Mucosa of gallbladder (tissue), 1 donor: ENCODE results near the gene PPIL1. TPM values are rescaled to one million over a fixed set of nuclear protein-coding genes. Genes with fewer than 3 reads are reported as not detected.
"Not testable (repeated sequence)": the region's sequence is repeated elsewhere in the genome, so short reads cannot be mapped to it uniquely, and the experiment has no call there.

ENCODE experiments used
- DNase-seq: peaks from one replicate; pipeline ENCODE4 v3.0.0-alpha.2; 2020; ENCODE audit warnings: low spot score
- total RNA-seq: library from RNA; stranded (reverse); gene quantifications from one replicate; pipeline ENCODE4 v1.2.1, GENCODE V29; 2021
- donor health status: DM: no; HTN: no; CAD: no.

The PPIL1 gene
- total RNA-seq, 1 donor from 2014 or later, result 16.0 TPM

- DNase-seq, result no peak
These were observed 57.3 kb downstream of the PPIL1 start for GRCh38 chr6:36817176-36817817.

GRCh38 chr6:36815962-36816735 lies 58.5 kb downstream of the PPIL1 start:
- DNase-seq, result no peak

- DNase-seq, result no peak
These were observed 60.4 kb downstream of the PPIL1 start for GRCh38 chr6:36814249-36814648.

GRCh38 chr6:36813526-36813925 lies 61.1 kb downstream of the PPIL1 start:
- DNase-seq, result no peak

GRCh38 chr6:36813047-36813446 lies 61.6 kb downstream of the PPIL1 start:
- DNase-seq, result not testable (repeated sequence)

- no peak for DNase-seq
These were observed 64.4 kb downstream of the PPIL1 start for GRCh38 chr6:36809941-36810803.

- no peak for DNase-seq
These were observed 65.4 kb downstream of the PPIL1 start for GRCh38 chr6:36809156-36809555.

- no peak for DNase-seq
These were observed 66.0 kb downstream of the PPIL1 start for GRCh38 chr6:36808634-36809033.

- no peak for DNase-seq
These were observed 66.9 kb downstream of the PPIL1 start for GRCh38 chr6:36807750-36808149.

GRCh38 chr6:36807143-36807542 lies 67.5 kb downstream of the PPIL1 start:
- DNase-seq, result no peak

GRCh38 chr6:36805917-36806316 lies 68.7 kb downstream of the PPIL1 start:
- DNase-seq, result no peak

GRCh38 chr6:36805096-36805797 lies 69.4 kb downstream of the PPIL1 start:
- no peak for DNase-seq

Other genes starting within 250 kb of the PPIL1 start
- 71.2 TPM for gene CDKN1A, start 196.1 kb downstream of the PPIL1 start, total RNA-seq
- 0.75 TPM for gene RAB44, start 177.0 kb downstream of the PPIL1 start, total RNA-seq
- 1.3 TPM for gene CPNE5, start 35.4 kb downstream of the PPIL1 start, total RNA-seq
- gene C6orf89, start 11.1 kb upstream of the PPIL1 start, total RNA-seq, result 69.9 TPM
- gene PI16, start 79.9 kb upstream of the PPIL1 start, total RNA-seq, result 16.2 TPM
- gene MTCH1, start 111.4 kb upstream of the PPIL1 start, total RNA-seq, result 206 TPM
- 20.5 TPM for gene FGD2, start 130.9 kb upstream of the PPIL1 start, total RNA-seq